ENCODE results near the gene MDH2. TPM values are rescaled to one million over a fixed set of nuclear protein-coding genes. Genes with fewer than 3 reads are reported as not detected.
"Not testable (repeated sequence)": the region's sequence is repeated elsewhere in the genome, so short reads cannot be mapped to it uniquely, and the experiment has no call there.

The MDH2 gene
- total and polyA plus RNA-seq, 2 experiments from 2014 or later, result 150 to 180 TPM

- H3K4me3 ChIP-seq; H3K4me1 ChIP-seq (ENCODE audit: insufficient read depth); H3K27me3 Mint-ChIP-seq (ENCODE audit: insufficient read depth, low read depth, poor library complexity); H3K4me3 Mint-ChIP-seq; ATAC-seq; H3K79me2 ChIP-seq (replicated peaks; ENCODE audit: insufficient read depth); H3K4me1 Mint-ChIP-seq; H3K27ac Mint-ChIP-seq; H2AFZ ChIP-seq; DNase-seq (ENCODE audit: low spot score); H3K9me2 ChIP-seq (ENCODE audit: insufficient read depth); H3K4me2 ChIP-seq; H3F3A ChIP-seq (replicated peaks; ENCODE audit: low read depth); H3K36me3 ChIP-seq (ENCODE audit: insufficient read depth); H3K27ac ChIP-seq (ENCODE audit: low read depth); H3K27me3 ChIP-seq (ENCODE audit: insufficient read depth); H3K9me3 Mint-ChIP-seq; H4K20me1 ChIP-seq (replicated peaks; ENCODE audit: insufficient read depth): not testable (repeated sequence)
- TF ChIP-seq CTCF (conservative IDR thresholded peaks at IDR 0.05; ENCODE audit: low read depth in 2 of 2), result peak in 1 of 2 experiments; percentile 30; a peak in 2 of 4 replicates
- H3K36me3 Mint-ChIP-seq (ENCODE audit: low read depth), result peaks cover 24% of the 10 kb centered on the region
These were observed 18.2 kb upstream of the MDH2 start for GRCh38 chr7:76029682-76030081.

GRCh38 chr7:76031964-76032363 is 15.9 kb upstream of the MDH2 start:
- H3K27ac Mint-ChIP-seq, result no peak overlapping the region
- Histone ChIP-seq H3K9me2 (ENCODE audit: insufficient read depth) (no peaks in the 10 kb centered on the region), H3K27ac (ENCODE audit: low read depth) (no peak overlapping the region), H4K20me1 (replicated peaks; ENCODE audit: insufficient read depth) (peaks cover 3% of the 10 kb centered on the region), H3K4me2 (no peak overlapping the region), H3F3A (replicated peaks; ENCODE audit: low read depth) (no peaks in the 10 kb centered on the region), H2AFZ (no peak overlapping the region), H3K36me3 (ENCODE audit: insufficient read depth) (no peaks in the 10 kb centered on the region), H3K4me1 (ENCODE audit: insufficient read depth) (no peaks in the 10 kb centered on the region), H3K4me3 (no peak overlapping the region), H3K79me2 (replicated peaks; ENCODE audit: insufficient read depth) (no peaks in the 10 kb centered on the region), H3K27me3 (ENCODE audit: insufficient read depth) (no peaks in the 10 kb centered on the region)
- no peak for ATAC-seq
- peaks cover 2% of the 10 kb centered on the region for H3K27me3 Mint-ChIP-seq (ENCODE audit: insufficient read depth, low read depth, poor library complexity)
- H3K4me3 Mint-ChIP-seq, result no peak overlapping the region
- peaks cover 17% of the 10 kb centered on the region for H3K36me3 Mint-ChIP-seq (ENCODE audit: low read depth)
- DNase-seq (ENCODE audit: low spot score), result no peak
- no peaks in the 10 kb centered on the region for H3K9me3 Mint-ChIP-seq
- H3K4me1 Mint-ChIP-seq, result peaks cover 5% of the 10 kb centered on the region
- no peak for TF ChIP-seq EZH2 (IDR thresholded peaks at IDR 0.05; ENCODE audit: low read depth, unreplicated experiment)
- no peak for TF ChIP-seq EZH2phosphoT487 (IDR thresholded peaks at IDR 0.05; ENCODE audit: unreplicated experiment)
- TF ChIP-seq CREB1 (CRISPR knock-in tag; IDR thresholded peaks at IDR 0.05; ENCODE audit: low read depth), result no peak
- no peak for TF ChIP-seq STAT1 (IDR thresholded peaks at IDR 0.05; ENCODE audit: unreplicated experiment)
- TF ChIP-seq POLR2AphosphoS5 (IDR thresholded peaks at IDR 0.05; ENCODE audit: low read depth), result no peak
- no peak for TF ChIP-seq NANOG (IDR thresholded peaks at IDR 0.05; ENCODE audit: borderline replicate concordance)
- no peak for TF ChIP-seq CTCF (conservative IDR thresholded peaks at IDR 0.05; ENCODE audit: low read depth in 2 of 2)
- TF ChIP-seq ETS1 (IDR thresholded peaks at IDR 0.05), result no peak
- no peak for TF ChIP-seq ZNF114 (CRISPR knock-in tag; IDR thresholded peaks at IDR 0.05)
- no peak for TF ChIP-seq ZNF331 (CRISPR knock-in tag; IDR thresholded peaks at IDR 0.05; ENCODE audit: low read depth)
- TF ChIP-seq REST (IDR thresholded peaks at IDR 0.05; ENCODE audit: unreplicated experiment), result no peak
